HCT116 (cell line): ENCODE measurements around the gene CNTNAP2. TPM values are rescaled to one million over a fixed set of nuclear protein-coding genes. Genes with fewer than 3 reads are reported as not detected.

Source experiments
- ATAC-seq: fragments of 200-7000 bp; cut with Tn5 transposase; 2 replicates; pipeline ENCODE4 v1.9.1; 2020; ENCODE audit warnings: mild to moderate bottlenecking, moderate library complexity
- BruUV-seq: library from RNA; stranded (reverse); fragments of 400-500 nt; replicated peaks from 2 replicates; lab custom pipeline; 2021; lab: Mats Ljungman, UMichigan
- CTCF ChIA-PET: fragments of 300-600 bp; sonication (Branson Sonifier 250); formaldehyde crosslinking; loops from one replicate; lab custom pipeline; 2021; ENCODE audit warnings: antibody characterized with exemption; lab: Charles Lee
- POLR2A ChIA-PET: fragments of 300-600, 350-600 bp; sonication (Branson Sonifier 250); formaldehyde crosslinking; loops from one replicate; lab custom pipeline; 2021; ENCODE audit warnings: antibody characterized with exemption; lab: Charles Lee
- RAD21 ChIA-PET, 2 experiments: fragments of 300-600 bp; sonication (Branson Sonifier 250); formaldehyde crosslinking; loops; one replicate each; lab custom pipeline; 2023; ENCODE audit warnings: low total read pairs in 2 of 2; ENCODE audit not compliant: uncharacterized antibody in 2 of 2, unreplicated experiment in 2 of 2, low non-redundant PET in 1 of 2; lab: Charles Lee
- DNase-seq: peaks from one replicate; pipeline ENCODE4 v3.0.0-alpha.2; 2010; ENCODE audit warnings: low read depth, low spot score
- H2AFZ ChIP-seq: fragments of 200-600 bp; shearing (Covaris generic), sonication (generic); 2 replicates; pipeline ENCODE4 v1.6.1; 2017; ENCODE audit warnings: low read depth, mixed run types, mixed read lengths, antibody characterized with exemption, low read length; ENCODE audit not compliant: poor library complexity, severe bottlenecking
- H3K27ac ChIP-seq: 2 replicates; pipeline ENCODE4 v1.5.1; 2012; ENCODE audit warnings: low read depth, low read length
- H3K27me3 ChIP-seq: fragments of 200-600 bp; sonication (generic); 2 replicates; pipeline ENCODE4 v1.6.1; 2016; ENCODE audit warnings: mixed run types, low read length, mixed read lengths; ENCODE audit not compliant: insufficient read depth
- H3K36me3 ChIP-seq, 2 experiments: fragments of 200-500 bp in 1 of 2; fragments of 200-600 bp in 1 of 2; sonication (Bioruptor generic) in 1 of 2; sonication (generic) in 1 of 2; 2 replicates each; pipeline versions ENCODE4 v1.5.1 to v1.6.1; 2014 to 2016; ENCODE audit warnings: low read length in 2 of 2, inconsistent platforms in 1 of 2, mixed read lengths in 1 of 2, mixed run types in 1 of 2; ENCODE audit not compliant: insufficient read depth in 2 of 2, control insufficient read depth in 1 of 2
- H3K4me1 ChIP-seq, 2 experiments: fragments of 200-600 bp in 1 of 2; sonication (generic) in 1 of 2; 2 replicates each; pipeline versions ENCODE4 v1.5.1 to v1.6.1; 2012 to 2017; ENCODE audit warnings: low read length in 2 of 2, inconsistent platforms in 1 of 2, mild to moderate bottlenecking in 1 of 2, mixed read lengths in 1 of 2, mixed run types in 1 of 2, moderate library complexity in 1 of 2; ENCODE audit not compliant: insufficient read depth in 2 of 2, control insufficient read depth in 1 of 2
- H3K4me2 ChIP-seq: fragments of 200-600 bp; sonication (generic); 2 replicates; pipeline ENCODE4 v1.6.1; 2017; ENCODE audit warnings: mixed run types, low read length, mixed read lengths
- H3K4me3 ChIP-seq, 2 experiments: fragments of 200-600 bp in 1 of 2; sonication (generic) in 1 of 2; replicated peaks in 1 of 2; 2 replicates each; pipeline ENCODE4 v1.5.1; 2011 to 2016; ENCODE audit warnings: low read length in 2 of 2, control low read depth in 1 of 2, low read depth in 1 of 2, mild to moderate bottlenecking in 1 of 2, mixed read lengths in 1 of 2, mixed run types in 1 of 2
- H3K79me2 ChIP-seq: fragments of 200-600 bp; sonication (generic); 2 replicates; pipeline ENCODE4 v1.6.1; 2017; ENCODE audit warnings: mild to moderate bottlenecking, mixed run types, low read length, moderate library complexity, mixed read lengths; ENCODE audit not compliant: insufficient read depth
- H3K9ac ChIP-seq: fragments of 200-600 bp; sonication (generic); 2 replicates; pipeline ENCODE4 v1.6.1; 2016; ENCODE audit warnings: low read length, mixed read lengths
- H3K9me2 ChIP-seq: fragments of 200-600 bp; sonication (generic), shearing (Covaris generic); 2 replicates; pipeline ENCODE4 v1.6.1; 2017; ENCODE audit warnings: mixed run types, mild to moderate bottlenecking, moderate library complexity; ENCODE audit not compliant: insufficient read depth
- H3K9me3 ChIP-seq, 2 experiments: fragments of 200-500 bp in 1 of 2; fragments of 200-600 bp in 1 of 2; sonication (Bioruptor generic) in 1 of 2; sonication (generic) in 1 of 2; 2 replicates each; pipeline ENCODE4 v1.6.1; 2014 to 2017; ENCODE audit warnings: low read length in 2 of 2, mixed read lengths in 2 of 2, inconsistent platforms in 1 of 2, low read depth in 1 of 2, mild to moderate bottlenecking in 1 of 2, mixed run types in 1 of 2, moderate library complexity in 1 of 2; ENCODE audit not compliant: control insufficient read depth in 1 of 2, insufficient read depth in 1 of 2
- H4K20me1 ChIP-seq: fragments of 200-600 bp; sonication (generic), shearing (Covaris generic); 2 replicates; pipeline ENCODE4 v1.6.1; 2017; ENCODE audit warnings: mixed run types, mild to moderate bottlenecking, moderate library complexity; ENCODE audit not compliant: insufficient read depth
- ATF3 ChIP-seq: IDR thresholded peaks from 2 replicates; pipeline ENCODE4 v1.6.1; 2012
- CTCF ChIP-seq, 3 experiments: fragments of 200-600 bp in 1 of 3; sonication (generic) in 1 of 3; IDR thresholded peaks in 2 of 3; conservative IDR thresholded peaks in 1 of 3; 2 replicates each; pipeline ENCODE4 v1.5.1; 2012 to 2017; ENCODE audit warnings: low read depth in 2 of 3, low read length in 2 of 3, antibody characterized with exemption in 1 of 3, borderline replicate concordance in 1 of 3, control low read depth in 1 of 3, mild to moderate bottlenecking in 1 of 3, mixed read lengths in 1 of 3, mixed run types in 1 of 3, moderate library complexity in 1 of 3; ENCODE audit not compliant: insufficient read depth in 1 of 3
- EGR1 ChIP-seq: IDR thresholded peaks from 2 replicates; pipeline ENCODE4 v1.6.1; 2012; ENCODE audit warnings: low read depth
- ELF1 ChIP-seq: IDR thresholded peaks from 2 replicates; pipeline ENCODE4 v1.6.1; 2012; ENCODE audit warnings: low read depth, borderline replicate concordance
- EZH2 ChIP-seq: fragments of 200-600 bp; sonication (generic); IDR thresholded peaks from 2 replicates; pipeline ENCODE4 v1.6.1; 2017; ENCODE audit warnings: antibody characterized with exemption, mixed run types
- EZH2phosphoT487 ChIP-seq: fragments of 200-600 bp; IDR thresholded peaks from 2 replicates; pipeline ENCODE4 v1.6.1; 2018; ENCODE audit warnings: antibody characterized with exemption, borderline replicate concordance
- FOSL1 ChIP-seq: IDR thresholded peaks from 2 replicates; pipeline ENCODE4 v1.6.1; 2012; ENCODE audit warnings: low read depth
- JUND ChIP-seq: IDR thresholded peaks from 2 replicates; pipeline ENCODE4 v1.6.1; 2012
- MAX ChIP-seq: IDR thresholded peaks from 2 replicates; pipeline ENCODE4 v1.6.1; 2012
- POLR2A ChIP-seq: IDR thresholded peaks from 2 replicates; pipeline ENCODE4 v1.7.0; 2011; ENCODE audit warnings: borderline replicate concordance; ENCODE audit not compliant: insufficient read depth, insufficient read length; ENCODE audit errors: extremely low read depth
- SIN3A ChIP-seq: IDR thresholded peaks from 2 replicates; pipeline ENCODE4 v1.6.1; 2012; ENCODE audit warnings: low read depth
- SRF ChIP-seq: IDR thresholded peaks from 2 replicates; pipeline ENCODE4 v1.6.1; 2012; ENCODE audit warnings: low read depth
- TCF7L2 ChIP-seq: IDR thresholded peaks from 2 replicates; pipeline ENCODE4 v1.7.0; 2011; ENCODE audit warnings: borderline replicate concordance, inconsistent platforms; ENCODE audit not compliant: insufficient read depth, insufficient read length; ENCODE audit errors: extremely low read depth
- ZBTB33 ChIP-seq: IDR thresholded peaks from 2 replicates; pipeline ENCODE4 v1.6.1; 2011; ENCODE audit warnings: mild to moderate bottlenecking, low read length, moderate library complexity; ENCODE audit not compliant: insufficient replicate concordance; ENCODE audit errors: extremely low read depth
- ZFX ChIP-seq: fragments of 450-650 bp; IDR thresholded peaks from 2 replicates; pipeline ENCODE4 v1.6.1; 2017
- ZNF274 ChIP-seq: fragments of 200-500 bp; sonication (Bioruptor generic); IDR thresholded peaks from 2 replicates; pipeline ENCODE4 v1.6.1; 2014; ENCODE audit warnings: mild to moderate bottlenecking, low read depth, low read length, inconsistent platforms
- intact Hi-C: fragments of 100-400 bp; cut with micrococcal nuclease; formaldehyde crosslinking; loops from 2 replicates; pipeline ENCODE4 v1.10.0; 2022
- total RNA-seq: library from RNA; stranded (reverse); gene quantifications from one replicate; pipeline ENCODE4 v1.2.1, GENCODE V29; 2021; ENCODE audit not compliant: unreplicated experiment

The CNTNAP2 gene
- total RNA-seq, 1 experiment from 2014 or later = 0.37 TPM

GRCh38 chr7:147541261-147541660 is 1424.7 kb downstream of the CNTNAP2 start:
- ChIA-PET CTCF (no interaction called here), RAD21 (no interaction called here), POLR2A (no interaction called here)
- Histone ChIP-seq H3K27me3 (no peaks in the 10 kb centered on the region), H3K9me3 (peaks cover 0 to 10% of the 10 kb centered on the region in 2 experiments; a peak in 2 of 4 replicates), H3K4me3 (no peak overlapping the region), H3K27ac (no peak overlapping the region), H3K9me2 (no peaks in the 10 kb centered on the region), H3K9ac (no peak overlapping the region), H3K79me2 (no peaks in the 10 kb centered on the region), H4K20me1 (no peaks in the 10 kb centered on the region), H3K4me2 (no peak overlapping the region), H3K36me3 (no peaks in the 10 kb centered on the region), H2AFZ (no peak overlapping the region), H3K4me1 (no peaks in the 10 kb centered on the region)
- no peak for TF ChIP-seq EZH2
- no peak for TF ChIP-seq EGR1
- TF ChIP-seq ELF1 = no peak
- TF ChIP-seq ZBTB33 = no peak
- no peak for TF ChIP-seq ATF3
- TF ChIP-seq ZNF274 = no peak
- TF ChIP-seq SRF = no peak
- TF ChIP-seq FOSL1 = no peak
- no peak for TF ChIP-seq TCF7L2
- no peak for TF ChIP-seq CTCF (IDR thresholded peaks at IDR 0.05 in 2 of 3, conservative IDR thresholded peaks at IDR 0.05 in 1 of 3; ENCODE audit: borderline replicate concordance in 1 of 3, insufficient read depth in 1 of 3, low read depth in 2 of 3, low read length in 2 of 3)
- TF ChIP-seq SIN3A = no peak
- TF ChIP-seq ZFX = no peak
- no peak for TF ChIP-seq JUND
- TF ChIP-seq POLR2A = no peak
- TF ChIP-seq MAX = no peak
- no peak for TF ChIP-seq EZH2phosphoT487
- intact Hi-C loops = no loop called here
- no TSS peak for BruUV-seq
- no peak for ATAC-seq
- no peak for DNase-seq
